Measurements from ENCODE around the gene SGK1. TPM values are rescaled to one million over a fixed set of nuclear protein-coding genes. Genes with fewer than 3 reads are reported as not detected.

The SGK1 gene
- total and polyA plus RNA-seq, 10 of the 15 experiments (the other 5 are each of a cell fraction or from before 2014, with no cell fraction given): 0.62 to 5.1 (median 2.9) TPM

- peak; percentile 52 to 97; a peak in 3 of 4 replicates for TF ChIP-seq SRF (IDR thresholded peaks at IDR 0.05; ENCODE audit: low read depth in 2 of 2, low read length in 2 of 2)
- peak; percentile 80 for TF ChIP-seq BMI1 (IDR thresholded peaks at IDR 0.05; ENCODE audit: borderline replicate concordance)
- peak; percentile 99 for TF ChIP-seq TCF7 (IDR thresholded peaks at IDR 0.05; ENCODE audit: borderline replicate concordance)
- peak; percentile 77 for TF ChIP-seq CUX1 (IDR thresholded peaks at IDR 0.05; ENCODE audit: insufficient replicate concordance, low read depth, low read length)
- peak; percentile 95 for TF ChIP-seq SKIL (IDR thresholded peaks at IDR 0.05; ENCODE audit: low read depth, poor library complexity, severe bottlenecking)
- no peak; the same call in 1 of the 2 replicates for TF ChIP-seq ZBTB40 (IDR thresholded peaks at IDR 0.05; ENCODE audit: borderline replicate concordance)
- TF ChIP-seq ELK1 (IDR thresholded peaks at IDR 0.05; ENCODE audit: low read depth, low read length): no peak
- TF ChIP-seq HSF1 (IDR thresholded peaks at IDR 0.05; ENCODE audit: low read depth, low read length): no peak
- peak; percentile 100 for TF ChIP-seq FOXM1 (IDR thresholded peaks at IDR 0.05; ENCODE audit: low read depth, low read length)
- no peak for TF ChIP-seq BCLAF1 (IDR thresholded peaks at IDR 0.05)
Observed at GRCh38 chr6:134247231-134247833, 70.6 kb downstream of the SGK1 start (continued).
